Ishikawa (cell line): Measurements from ENCODE around the gene SLC34A1.

Experiments
- CREB1 ChIP-seq: IDR thresholded peaks from 2 replicates; pipeline ENCODE4 v1.6.1; 2012; ENCODE audit warnings: low read depth
- EGR1 ChIP-seq: IDR thresholded peaks from 2 replicates; pipeline ENCODE4 v1.6.1; 2012
- EP300 ChIP-seq: IDR thresholded peaks from 2 replicates; pipeline ENCODE4 v1.6.1; 2012; ENCODE audit warnings: borderline replicate concordance
- RAD21 ChIP-seq: IDR thresholded peaks from 2 replicates; pipeline ENCODE4 v1.6.1; 2012; ENCODE audit warnings: low read depth
- TAF1 ChIP-seq: IDR thresholded peaks from 2 replicates; pipeline ENCODE4 v1.6.1; 2012; ENCODE audit warnings: low read depth, mild to moderate bottlenecking
- TCF12 ChIP-seq: IDR thresholded peaks from 2 replicates; pipeline ENCODE4 v1.6.1; 2012; ENCODE audit warnings: low read depth
- TF ChIP-seq, protein P1 (sequence below): IDR thresholded peaks from 2 replicates; pipeline ENCODE4 v1.6.1; 2012; ENCODE audit warnings: low read depth, mild to moderate bottlenecking
- TF ChIP-seq, protein P2 (sequence below): IDR thresholded peaks from 2 replicates; pipeline ENCODE4 v1.6.1; 2012
- TF ChIP-seq, protein P3 (sequence below): IDR thresholded peaks from 2 replicates; pipeline ENCODE4 v1.6.1; 2012

DNA sequence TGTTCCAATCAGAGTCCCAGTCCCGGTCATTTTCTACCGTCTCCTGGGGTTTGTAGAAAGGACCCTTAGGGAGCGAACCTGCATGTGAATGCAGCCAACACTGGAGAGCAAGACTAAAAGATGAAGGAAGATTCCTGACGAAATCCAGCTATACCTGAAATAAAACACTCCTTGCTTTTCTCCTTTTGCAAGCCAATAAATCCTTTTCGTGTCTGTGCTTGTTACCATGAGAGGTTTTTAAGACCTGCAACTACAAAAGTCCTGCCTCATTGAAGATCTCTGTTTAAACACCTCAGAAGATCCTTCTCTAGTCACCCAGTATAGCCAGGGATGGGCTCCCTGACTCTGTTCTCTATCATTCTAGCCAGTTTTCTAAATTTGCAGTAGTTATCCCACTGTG is 10.0 kb upstream of the SLC34A1 start:
- TF ChIP-seq TAF1: no peak
- TF ChIP-seq, protein P1, sequence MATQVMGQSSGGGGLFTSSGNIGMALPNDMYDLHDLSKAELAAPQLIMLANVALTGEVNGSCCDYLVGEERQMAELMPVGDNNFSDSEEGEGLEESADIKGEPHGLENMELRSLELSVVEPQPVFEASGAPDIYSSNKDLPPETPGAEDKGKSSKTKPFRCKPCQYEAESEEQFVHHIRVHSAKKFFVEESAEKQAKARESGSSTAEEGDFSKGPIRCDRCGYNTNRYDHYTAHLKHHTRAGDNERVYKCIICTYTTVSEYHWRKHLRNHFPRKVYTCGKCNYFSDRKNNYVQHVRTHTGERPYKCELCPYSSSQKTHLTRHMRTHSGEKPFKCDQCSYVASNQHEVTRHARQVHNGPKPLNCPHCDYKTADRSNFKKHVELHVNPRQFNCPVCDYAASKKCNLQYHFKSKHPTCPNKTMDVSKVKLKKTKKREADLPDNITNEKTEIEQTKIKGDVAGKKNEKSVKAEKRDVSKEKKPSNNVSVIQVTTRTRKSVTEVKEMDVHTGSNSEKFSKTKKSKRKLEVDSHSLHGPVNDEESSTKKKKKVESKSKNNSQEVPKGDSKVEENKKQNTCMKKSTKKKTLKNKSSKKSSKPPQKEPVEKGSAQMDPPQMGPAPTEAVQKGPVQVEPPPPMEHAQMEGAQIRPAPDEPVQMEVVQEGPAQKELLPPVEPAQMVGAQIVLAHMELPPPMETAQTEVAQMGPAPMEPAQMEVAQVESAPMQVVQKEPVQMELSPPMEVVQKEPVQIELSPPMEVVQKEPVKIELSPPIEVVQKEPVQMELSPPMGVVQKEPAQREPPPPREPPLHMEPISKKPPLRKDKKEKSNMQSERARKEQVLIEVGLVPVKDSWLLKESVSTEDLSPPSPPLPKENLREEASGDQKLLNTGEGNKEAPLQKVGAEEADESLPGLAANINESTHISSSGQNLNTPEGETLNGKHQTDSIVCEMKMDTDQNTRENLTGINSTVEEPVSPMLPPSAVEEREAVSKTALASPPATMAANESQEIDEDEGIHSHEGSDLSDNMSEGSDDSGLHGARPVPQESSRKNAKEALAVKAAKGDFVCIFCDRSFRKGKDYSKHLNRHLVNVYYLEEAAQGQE: no peak
- TF ChIP-seq, protein P2, sequence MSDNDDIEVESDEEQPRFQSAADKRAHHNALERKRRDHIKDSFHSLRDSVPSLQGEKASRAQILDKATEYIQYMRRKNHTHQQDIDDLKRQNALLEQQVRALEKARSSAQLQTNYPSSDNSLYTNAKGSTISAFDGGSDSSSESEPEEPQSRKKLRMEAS: no peak
- no peak for TF ChIP-seq EGR1
- TF ChIP-seq RAD21: no peak
- TF ChIP-seq EP300: no peak
- TF ChIP-seq, protein P3, sequence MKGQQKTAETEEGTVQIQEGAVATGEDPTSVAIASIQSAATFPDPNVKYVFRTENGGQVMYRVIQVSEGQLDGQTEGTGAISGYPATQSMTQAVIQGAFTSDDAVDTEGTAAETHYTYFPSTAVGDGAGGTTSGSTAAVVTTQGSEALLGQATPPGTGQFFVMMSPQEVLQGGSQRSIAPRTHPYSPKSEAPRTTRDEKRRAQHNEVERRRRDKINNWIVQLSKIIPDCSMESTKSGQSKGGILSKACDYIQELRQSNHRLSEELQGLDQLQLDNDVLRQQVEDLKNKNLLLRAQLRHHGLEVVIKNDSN: no peak
- no peak for TF ChIP-seq CREB1
- no peak for TF ChIP-seq TCF12
